ENCODE results near the gene C18orf63. TPM values are rescaled to one million over a fixed set of nuclear protein-coding genes. Genes with fewer than 3 reads are reported as not detected.

The C18orf63 gene
- total RNA-seq, 2 experiments from 2014 or later: not detected

- Histone ChIP-seq H3K27ac (ENCODE audit: low read depth, low read length, poor library complexity, severe bottlenecking) (no peak overlapping the region), H3K9me3 (ENCODE audit: low read length) (no peaks in the 10 kb centered on the region), H3K4me2 (ENCODE audit: low read length) (no peak overlapping the region), H3K4me3 (ENCODE audit: low read depth, low read length, poor library complexity, severe bottlenecking) (no peak overlapping the region), H3K36me3 (ENCODE audit: insufficient read depth, low read length) (no peaks in the 10 kb centered on the region), H4K20me1 (ENCODE audit: insufficient read depth, low read length) (no peaks in the 10 kb centered on the region), H2AFZ (ENCODE audit: low read length) (no peak overlapping the region), H3K4me1 (ENCODE audit: insufficient read depth, low read length, poor library complexity, severe bottlenecking) (no peaks in the 10 kb centered on the region), H3K9me2 (ENCODE audit: insufficient read depth, low read length) (no peaks in the 10 kb centered on the region), H3K79me2 (ENCODE audit: insufficient read depth, low read depth, low read length) (no peaks in the 10 kb centered on the region)
- intact Hi-C loops (cut with micrococcal nuclease; ENCODE audit: unreplicated experiment): no loop called here
- DNase-seq (ENCODE audit: low spot score): no peak
- BruUV-seq (replicated peaks): no TSS peak
- TF ChIP-seq EZH2phosphoT487 (IDR thresholded peaks at IDR 0.05; ENCODE audit: borderline replicate concordance, low read depth, low read length) (no peak), CTCF (conservative IDR thresholded peaks at IDR 0.05; ENCODE audit: low read length) (no peak)
- ChIA-PET CTCF (ENCODE audit: unreplicated experiment) (no interaction called here), POLR2A (no interaction called here)
Observed at GRCh38 chr18:74376523-74376922, 60.9 kb downstream of the C18orf63 start.

- Histone ChIP-seq H3K9me3 (ENCODE audit: low read length) (no peaks in the 10 kb centered on the region), H3K4me2 (ENCODE audit: low read length) (no peak overlapping the region), H3K36me3 (ENCODE audit: insufficient read depth, low read length) (no peaks in the 10 kb centered on the region), H3K4me3 (ENCODE audit: low read depth, low read length, poor library complexity, severe bottlenecking) (no peak overlapping the region), H3K4me1 (ENCODE audit: insufficient read depth, low read length, poor library complexity, severe bottlenecking) (no peaks in the 10 kb centered on the region), H4K20me1 (ENCODE audit: insufficient read depth, low read length) (no peaks in the 10 kb centered on the region), H3K79me2 (ENCODE audit: insufficient read depth, low read depth, low read length) (no peaks in the 10 kb centered on the region), H3K27ac (ENCODE audit: low read depth, low read length, poor library complexity, severe bottlenecking) (no peak overlapping the region), H2AFZ (ENCODE audit: low read length) (no peak overlapping the region), H3K9me2 (ENCODE audit: insufficient read depth, low read length) (no peaks in the 10 kb centered on the region)
- CTCF ChIA-PET (ENCODE audit: unreplicated experiment): no interaction called here
- no peak for DNase-seq (ENCODE audit: low spot score)
- POLR2A ChIA-PET: interaction anchor here (1.2 kb wide), 1 partner anchor 11 kb away, joined by 3 read pairs; no protein-coding TSS in a partner anchor
- no TSS peak for BruUV-seq (replicated peaks)
- intact Hi-C loops (cut with micrococcal nuclease; ENCODE audit: unreplicated experiment): no loop called here
- TF ChIP-seq EZH2phosphoT487 (IDR thresholded peaks at IDR 0.05; ENCODE audit: borderline replicate concordance, low read depth, low read length): no peak
- no peak for TF ChIP-seq CTCF (conservative IDR thresholded peaks at IDR 0.05; ENCODE audit: low read length)
Observed at GRCh38 chr18:74377776-74378175, 62.1 kb downstream of the C18orf63 start.

GRCh38 chr18:74378179-74378682 lies 62.6 kb downstream of the C18orf63 start:
- Histone ChIP-seq H3K79me2 (ENCODE audit: insufficient read depth, low read depth, low read length) (no peaks in the 10 kb centered on the region), H3K9me3 (ENCODE audit: low read length) (no peaks in the 10 kb centered on the region), H4K20me1 (ENCODE audit: insufficient read depth, low read length) (no peaks in the 10 kb centered on the region), H3K4me2 (ENCODE audit: low read length) (no peak overlapping the region), H3K4me3 (ENCODE audit: low read depth, low read length, poor library complexity, severe bottlenecking) (no peak overlapping the region), H3K4me1 (ENCODE audit: insufficient read depth, low read length, poor library complexity, severe bottlenecking) (no peaks in the 10 kb centered on the region), H3K36me3 (ENCODE audit: insufficient read depth, low read length) (no peaks in the 10 kb centered on the region), H2AFZ (ENCODE audit: low read length) (no peak overlapping the region), H3K9me2 (ENCODE audit: insufficient read depth, low read length) (no peaks in the 10 kb centered on the region), H3K27ac (ENCODE audit: low read depth, low read length, poor library complexity, severe bottlenecking) (no peak overlapping the region)
- intact Hi-C loops (cut with micrococcal nuclease; ENCODE audit: unreplicated experiment): no loop called here
- TF ChIP-seq CTCF (conservative IDR thresholded peaks at IDR 0.05; ENCODE audit: low read length): no peak
- no peak for TF ChIP-seq EZH2phosphoT487 (IDR thresholded peaks at IDR 0.05; ENCODE audit: borderline replicate concordance, low read depth, low read length)
- DNase-seq (ENCODE audit: low spot score): no peak
- CTCF ChIA-PET (ENCODE audit: unreplicated experiment): no interaction called here
- POLR2A ChIA-PET: interaction anchor here (0.6 to 1.2 kb wide), 2 partner anchors 12 to 107 kb away, joined by 3 read pairs; no protein-coding TSS in a partner anchor
- BruUV-seq (replicated peaks): no TSS peak

All from OCI-LY7 (cell line).